DMS53 treated with DMSO at 0.1 percent for 48 hours (cell line): Measurements from ENCODE around the gene SYF2.
"Not testable (repeated sequence)": the region's sequence is repeated elsewhere in the genome, so short reads cannot be mapped to it uniquely, and the experiment has no call there.

Experiments
- DNase-seq: peaks from one replicate; lab custom pipeline; 2025; ENCODE audit not compliant: unreplicated experiment; lab: John Stamatoyannopoulos, UW

Gene SYF2

DNA sequence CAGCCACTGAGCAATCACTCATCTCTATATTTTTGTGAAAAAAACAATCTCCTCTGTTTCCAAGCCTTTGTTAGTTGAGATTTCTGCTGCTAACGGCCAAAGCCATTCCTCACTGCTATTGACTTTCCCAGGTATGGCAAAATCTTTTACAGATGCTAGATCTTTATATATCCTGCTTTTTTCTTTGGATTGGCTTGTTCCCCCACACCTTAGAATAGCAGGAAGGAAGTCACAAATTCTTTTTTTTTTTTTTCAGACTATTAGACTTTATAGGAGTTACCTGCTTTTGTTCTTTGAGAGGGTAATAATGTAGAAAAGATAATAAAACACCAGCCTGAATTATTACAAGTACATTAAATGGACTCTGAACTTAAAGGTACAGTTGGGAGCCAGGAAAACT lies 24.2 kb downstream of the SYF2 start:
- DNase-seq, result no peak

DNA sequence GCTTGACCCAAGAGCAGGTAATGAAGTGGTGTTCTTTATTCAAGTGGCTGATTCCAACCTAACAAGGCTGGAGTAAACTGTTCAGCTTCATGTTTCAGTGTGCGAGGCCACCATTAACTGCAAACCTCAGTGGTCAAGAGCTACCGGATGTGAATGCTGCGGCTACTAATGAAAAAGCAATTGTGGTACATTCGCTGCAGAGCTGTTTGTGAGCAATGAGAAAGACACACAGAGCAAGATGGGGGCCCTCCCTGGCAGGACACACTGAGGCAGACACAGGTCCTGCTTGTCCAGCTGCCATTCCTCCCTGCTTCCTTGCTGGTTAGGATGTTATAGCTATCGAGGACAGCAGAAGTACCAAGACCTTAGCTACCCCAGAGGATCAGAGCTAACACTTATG lies 26.1 kb downstream of the SYF2 start:
- DNase-seq, result no peak

DNA sequence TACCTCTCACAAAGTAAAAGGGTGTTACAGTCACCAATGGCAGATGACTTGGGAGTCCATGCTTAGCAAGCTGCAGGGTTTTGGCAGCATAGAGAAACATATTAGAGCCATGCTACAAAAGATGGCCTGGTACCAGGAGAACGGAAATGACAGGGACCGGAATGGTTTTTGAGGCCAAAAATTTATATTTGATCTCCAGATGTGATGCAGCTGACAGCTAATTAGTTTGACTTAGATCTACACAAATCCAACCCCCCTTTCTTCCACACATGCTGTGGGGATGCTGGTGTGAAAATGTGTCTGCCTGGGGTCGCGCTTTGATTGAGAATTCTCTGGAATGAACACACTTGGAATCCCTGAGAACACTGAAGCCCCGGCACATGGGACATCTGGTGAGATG lies 26.5 kb downstream of the SYF2 start:
- DNase-seq, result no peak

DNA sequence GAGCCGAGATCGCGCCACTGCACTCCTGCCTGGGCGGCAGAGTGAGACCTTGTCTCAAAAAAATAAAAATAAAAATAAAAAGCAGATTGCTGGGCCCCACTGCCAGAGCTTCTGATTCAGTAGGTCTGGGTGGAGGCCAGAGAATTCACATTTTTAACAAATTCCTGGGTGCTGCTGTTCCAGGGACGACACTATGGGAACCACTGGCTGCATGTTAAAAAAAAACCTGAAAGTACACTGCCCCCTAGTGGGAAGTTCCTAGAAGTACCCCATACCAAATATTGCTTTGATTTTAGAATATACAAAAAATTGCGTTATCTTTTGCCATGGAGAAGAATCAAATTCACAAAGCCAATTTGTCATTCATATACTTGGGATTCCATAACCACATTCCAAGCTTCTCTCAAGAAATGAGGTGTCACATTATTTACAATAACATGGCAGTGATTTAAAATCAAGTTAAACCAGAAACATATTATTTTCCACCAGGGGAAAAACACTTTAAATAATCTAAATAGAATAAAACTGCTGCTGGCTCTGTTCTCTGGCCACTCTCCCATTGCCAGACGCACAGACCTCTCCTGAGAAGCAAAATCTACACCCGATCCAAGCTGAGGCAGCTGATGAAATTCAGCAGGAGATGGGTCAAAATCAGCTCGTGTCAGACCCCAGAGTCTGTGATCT lies 27.4 kb downstream of the SYF2 start:
- DNase-seq, result peak; percentile 42

DNA sequence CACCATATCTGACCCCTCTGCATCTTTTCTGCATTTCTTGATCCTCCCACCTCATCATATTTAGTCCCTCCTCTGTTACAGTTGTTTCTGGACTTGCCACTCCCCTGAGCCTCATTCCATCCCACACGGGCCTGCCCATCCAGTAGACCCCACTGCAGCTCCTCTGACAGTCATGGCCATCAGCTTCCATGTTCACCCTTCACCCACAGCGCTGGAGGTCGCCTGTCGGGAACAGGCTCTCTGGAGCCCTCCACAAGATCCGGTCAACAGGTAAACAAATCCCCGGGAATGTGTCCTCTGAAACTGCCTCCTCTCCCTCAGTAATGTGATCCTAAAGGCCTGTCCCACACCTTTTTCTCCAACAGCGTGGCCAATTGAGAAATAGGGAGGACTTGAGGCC lies 31.3 kb downstream of the SYF2 start:
- DNase-seq, result no peak

DNA sequence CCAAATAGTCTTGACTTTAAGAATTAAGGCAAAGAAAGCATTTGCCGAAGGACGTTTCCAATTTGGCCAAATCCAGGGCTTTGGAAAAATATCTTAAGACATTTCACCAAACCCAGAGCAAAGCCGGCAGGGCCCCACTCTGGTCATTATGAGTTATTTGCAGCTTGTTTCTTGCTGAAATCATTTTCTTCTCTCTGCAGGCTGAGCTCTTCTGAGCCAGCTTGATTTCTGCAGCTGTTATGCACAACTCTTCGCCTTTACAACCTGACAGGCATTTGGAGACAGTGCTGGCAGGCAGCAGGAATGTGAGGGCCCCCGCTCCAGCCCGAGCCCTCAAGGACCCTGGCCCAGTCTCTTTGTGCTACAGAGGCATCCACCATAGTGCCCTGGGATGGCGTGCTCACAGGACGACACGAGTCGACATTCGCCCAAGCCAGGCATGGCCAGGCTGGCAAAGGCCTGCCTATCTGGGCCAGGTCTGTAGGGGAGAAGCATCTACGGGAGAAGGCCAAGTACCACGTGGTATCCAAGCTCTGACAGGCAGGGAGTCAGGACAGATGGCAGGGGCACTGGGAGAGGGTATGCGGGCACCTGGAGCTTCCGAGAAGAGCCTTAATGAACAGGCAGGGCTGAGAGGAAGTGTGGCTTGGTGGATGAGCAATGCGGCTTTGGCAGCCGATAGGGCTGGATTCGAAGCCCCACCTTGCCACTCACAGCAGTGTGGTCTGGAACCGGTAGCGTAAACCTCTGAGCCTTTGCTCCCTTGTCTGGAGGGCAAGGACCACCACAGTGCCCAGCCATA lies 32.3 kb downstream of the SYF2 start:
- DNase-seq, result no peak

DNA sequence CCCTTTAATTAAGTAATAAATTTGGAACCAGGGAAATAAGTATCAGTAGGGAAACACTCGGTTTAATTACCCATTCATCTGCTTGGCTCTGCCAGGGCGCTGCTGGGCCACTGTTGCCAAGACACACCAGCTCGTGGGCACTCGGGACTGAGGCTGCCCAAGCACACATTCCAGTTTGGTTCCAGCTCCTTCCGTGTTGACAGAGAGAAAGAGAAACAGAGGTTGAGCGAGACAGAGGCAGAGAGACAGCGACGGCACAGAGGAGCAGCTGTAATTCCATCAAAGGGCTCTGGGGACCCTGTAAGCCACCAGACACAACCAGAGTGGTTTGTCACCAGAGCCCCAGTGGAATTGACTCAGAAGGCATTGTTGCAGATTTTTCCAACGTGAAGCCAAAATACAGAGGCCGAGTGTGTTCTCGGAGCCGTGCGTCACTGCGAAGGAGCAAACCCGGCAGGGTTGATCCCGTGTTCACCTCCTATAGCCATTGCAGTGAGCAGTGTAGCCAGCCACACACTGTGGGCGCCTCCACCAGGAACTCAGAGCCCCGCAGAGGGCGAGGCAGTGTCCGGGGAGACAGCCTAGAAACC lies 33.5 kb downstream of the SYF2 start:
- no peak for DNase-seq

DNA sequence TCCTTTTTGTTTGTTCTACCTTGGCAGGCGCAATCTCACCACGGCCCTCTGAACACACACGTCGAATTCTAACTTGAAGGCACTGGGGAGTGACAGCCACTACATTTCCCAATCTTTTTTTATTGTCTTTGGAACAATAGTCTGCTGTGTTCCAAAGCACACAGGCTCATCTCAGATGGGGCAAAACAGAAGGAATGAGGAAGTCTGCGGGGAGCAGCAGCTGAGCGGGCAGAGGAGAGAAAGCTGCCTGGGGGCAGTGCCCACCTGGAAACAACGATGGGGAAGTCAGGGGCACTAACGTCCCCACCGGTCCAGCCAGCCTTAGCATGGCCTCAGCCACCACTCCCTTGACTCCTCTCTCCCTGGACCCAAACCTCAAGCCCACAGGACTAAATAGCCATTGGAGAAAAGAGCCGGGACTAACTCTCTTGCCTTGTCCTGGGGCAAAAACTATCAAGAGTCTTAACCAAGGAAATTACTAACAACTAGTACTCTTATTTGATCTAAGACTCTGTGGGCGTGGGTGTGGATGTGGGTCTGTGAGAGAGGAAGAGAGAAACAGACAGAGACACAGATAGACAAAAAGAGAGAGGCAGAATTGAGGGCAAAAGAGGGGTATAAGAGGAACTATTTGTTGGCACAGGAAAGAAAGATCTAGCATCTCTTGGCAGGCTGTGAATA lies 34.2 kb downstream of the SYF2 start:
- no peak for DNase-seq

DNA sequence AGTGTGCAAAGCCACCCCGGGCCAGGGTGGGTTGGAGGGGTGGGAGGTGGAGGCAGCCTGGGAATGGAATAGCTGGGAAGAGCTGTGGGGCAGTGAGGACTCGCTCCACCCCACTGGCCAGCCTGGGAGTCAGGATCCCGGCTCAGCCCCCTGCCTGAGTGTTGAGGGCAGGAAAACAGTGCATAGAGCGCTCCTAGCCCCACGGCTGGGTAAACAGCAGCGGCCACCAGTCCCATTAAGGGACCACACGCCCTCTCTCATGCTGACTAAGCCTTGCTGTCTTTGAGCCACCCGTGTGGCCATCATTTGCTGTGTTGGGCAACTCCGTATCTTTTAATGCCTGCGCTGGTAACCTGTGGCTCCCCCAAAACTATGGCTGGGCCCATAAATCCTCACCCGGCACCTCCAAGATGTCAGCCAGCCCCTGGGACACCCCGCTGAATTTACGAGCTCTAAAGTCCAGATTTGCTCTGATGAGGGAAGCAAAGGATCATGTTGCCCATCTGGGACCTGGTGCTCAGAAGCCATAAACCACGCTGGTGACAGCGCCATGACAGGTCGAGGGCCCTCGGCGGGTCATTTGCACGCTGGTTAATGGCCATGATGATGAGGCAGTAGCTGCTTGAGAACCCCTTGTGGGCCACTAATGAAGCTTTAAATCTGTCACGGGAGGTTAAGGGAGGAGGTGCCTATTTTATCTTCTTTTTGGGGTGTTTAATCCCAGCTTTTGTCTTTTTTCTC lies 34.9 kb downstream of the SYF2 start:
- no peak for DNase-seq

DNA sequence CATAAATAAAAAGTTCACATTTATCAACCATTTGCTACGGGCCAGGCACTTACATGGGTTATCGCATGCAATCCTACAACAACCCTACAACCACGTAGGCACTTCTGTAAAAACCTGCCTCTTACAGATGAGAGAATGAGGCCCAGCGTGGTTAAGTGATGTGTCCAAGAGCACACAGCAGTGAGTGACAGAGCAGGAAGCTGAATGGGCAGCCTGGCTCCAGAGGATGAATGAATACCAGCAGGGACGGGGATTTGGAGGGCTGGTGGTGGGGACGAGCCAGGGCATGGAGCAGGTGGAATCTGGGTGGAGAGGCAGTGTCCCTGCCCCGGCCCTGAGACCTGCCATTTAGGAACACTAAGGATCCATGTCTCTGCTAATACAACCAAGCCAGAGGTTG lies 35.5 kb downstream of the SYF2 start:
- no peak for DNase-seq

DNA sequence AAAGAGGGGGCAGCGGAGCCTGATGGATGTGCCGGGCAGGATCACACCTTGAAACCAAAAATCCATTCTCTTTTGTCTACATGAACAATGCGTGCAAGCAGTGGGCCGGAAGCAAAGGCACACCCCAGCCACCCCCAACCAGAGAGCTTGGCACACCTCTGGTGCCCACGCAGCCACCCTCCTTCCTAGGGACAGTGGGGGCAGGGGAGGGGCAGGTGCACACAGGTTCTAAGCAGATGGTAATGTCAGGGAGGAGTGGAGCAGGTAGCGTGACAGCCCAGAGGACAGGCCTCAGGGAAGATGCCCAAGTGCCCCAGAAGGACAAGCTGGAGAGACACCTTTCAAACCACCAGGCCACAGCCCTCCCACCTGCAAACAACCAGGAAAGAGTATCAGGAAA lies 36.5 kb downstream of the SYF2 start:
- DNase-seq, result peak; percentile 35

DNA sequence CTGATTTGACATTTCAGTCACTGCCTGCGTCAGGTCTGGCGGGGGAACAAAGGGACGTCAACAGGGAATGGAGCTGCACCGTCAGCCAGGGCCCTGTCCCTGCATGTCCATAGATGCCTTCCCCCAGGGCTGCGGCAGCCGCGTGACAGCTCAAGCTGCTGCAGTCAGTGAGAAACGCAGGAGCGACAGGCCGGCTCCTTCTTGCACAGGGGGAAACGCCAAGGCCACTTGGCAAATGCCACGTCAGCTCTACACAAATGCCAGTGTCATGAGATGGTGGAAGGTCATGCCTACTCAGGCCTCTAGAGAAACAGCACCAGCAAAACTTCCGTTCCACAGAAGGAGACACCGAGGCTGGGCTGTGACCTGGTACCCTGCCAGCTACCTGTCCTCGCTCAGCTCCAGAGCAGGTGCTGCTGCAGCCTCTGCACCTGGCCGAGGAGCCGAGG lies 37.7 kb downstream of the SYF2 start:
- peak; percentile 51 for DNase-seq

DNA sequence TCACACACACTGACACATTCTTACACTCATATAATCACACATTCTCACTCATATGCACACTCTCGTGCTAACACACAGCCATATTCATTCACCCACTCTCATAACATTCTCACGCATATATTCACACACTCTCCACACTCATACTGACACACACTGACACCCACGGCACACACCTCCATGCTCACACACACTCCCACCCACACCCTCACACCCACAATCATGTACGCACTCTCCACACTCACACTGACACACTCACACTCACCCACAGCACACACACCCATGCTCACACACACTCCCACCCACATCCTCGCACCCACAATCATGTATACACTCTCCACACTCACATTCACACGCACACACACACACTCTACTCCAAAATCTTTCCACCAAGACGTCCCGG lies 38.2 kb downstream of the SYF2 start:
- DNase-seq, result no peak

DNA sequence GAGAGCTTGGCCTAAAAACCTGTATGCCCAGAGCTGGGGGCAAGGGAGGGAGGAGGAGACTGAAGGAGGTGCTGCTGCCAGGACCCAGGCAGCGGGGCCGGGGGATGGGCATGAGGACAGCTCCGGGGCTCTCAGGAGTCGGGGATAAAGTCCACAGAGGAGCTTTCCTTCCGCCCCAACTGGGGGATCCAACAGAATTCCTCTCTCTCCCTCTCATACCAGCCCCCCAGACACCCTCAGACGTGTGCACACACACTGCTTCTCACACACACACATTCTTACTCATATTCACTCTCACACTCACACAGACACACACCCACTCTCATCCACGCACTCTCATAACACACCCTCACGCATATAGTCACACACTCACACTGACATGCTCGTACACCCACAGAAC lies 39.1 kb downstream of the SYF2 start:
- DNase-seq, result no peak

DNA sequence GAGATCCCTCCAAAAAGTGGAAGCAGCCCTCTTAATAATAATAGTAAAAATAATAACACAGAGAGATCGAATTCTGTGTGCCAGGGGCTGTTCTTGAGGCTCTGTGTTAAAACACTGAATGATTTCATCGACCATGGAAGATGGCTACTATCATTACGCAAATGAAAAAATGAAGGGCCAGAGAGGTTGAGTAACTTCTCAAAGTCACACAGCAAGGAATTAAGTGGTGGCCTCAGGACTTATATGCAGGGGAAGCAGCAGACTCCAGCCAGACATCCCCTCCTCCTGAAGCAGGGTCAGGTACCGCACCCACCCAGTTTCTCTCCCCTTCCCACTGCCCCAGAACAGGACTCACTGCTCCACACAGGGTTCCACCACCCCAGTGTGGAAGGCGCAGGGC lies 40.1 kb downstream of the SYF2 start:
- no peak for DNase-seq

DNA sequence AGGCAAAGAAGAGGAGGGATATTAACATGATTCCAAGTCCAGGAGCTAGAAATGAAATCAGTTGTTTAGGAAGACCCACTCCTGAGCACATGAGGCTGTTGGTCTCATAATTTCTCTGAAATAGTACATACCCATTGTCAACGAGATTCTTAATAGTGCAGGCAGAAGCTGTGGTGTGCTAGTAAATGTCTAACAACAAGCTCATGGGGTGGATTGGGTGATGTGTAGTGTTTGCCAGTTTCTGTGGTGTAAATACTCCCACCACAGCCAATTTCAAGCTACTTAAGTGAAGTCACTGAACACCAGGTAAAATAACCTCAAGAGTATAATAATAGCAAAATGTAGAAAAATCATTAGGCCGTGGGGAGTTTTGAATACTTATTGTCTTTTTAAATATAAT lies 42.0 kb downstream of the SYF2 start:
- no peak for DNase-seq

DNA sequence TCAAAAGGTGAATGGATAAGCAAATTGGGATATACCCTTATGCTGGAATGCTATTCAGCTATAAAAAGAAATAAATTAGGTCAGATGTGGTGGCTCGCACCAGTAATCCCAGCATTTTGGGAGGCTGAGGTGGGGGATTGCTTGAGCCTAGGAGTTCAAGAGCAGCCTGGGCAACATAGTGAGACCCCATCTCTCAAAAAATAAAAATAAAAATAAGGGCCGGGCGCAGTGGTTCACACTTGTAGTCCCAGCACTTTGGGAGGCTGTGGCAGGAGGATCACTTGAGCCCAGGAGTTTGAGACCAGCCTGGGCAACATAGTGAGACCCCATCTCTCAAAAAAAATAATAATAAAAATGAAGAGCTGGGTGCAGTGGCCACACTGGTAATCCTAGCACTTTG lies 44.4 kb downstream of the SYF2 start:
- DNase-seq, result not testable (repeated sequence)

DNA sequence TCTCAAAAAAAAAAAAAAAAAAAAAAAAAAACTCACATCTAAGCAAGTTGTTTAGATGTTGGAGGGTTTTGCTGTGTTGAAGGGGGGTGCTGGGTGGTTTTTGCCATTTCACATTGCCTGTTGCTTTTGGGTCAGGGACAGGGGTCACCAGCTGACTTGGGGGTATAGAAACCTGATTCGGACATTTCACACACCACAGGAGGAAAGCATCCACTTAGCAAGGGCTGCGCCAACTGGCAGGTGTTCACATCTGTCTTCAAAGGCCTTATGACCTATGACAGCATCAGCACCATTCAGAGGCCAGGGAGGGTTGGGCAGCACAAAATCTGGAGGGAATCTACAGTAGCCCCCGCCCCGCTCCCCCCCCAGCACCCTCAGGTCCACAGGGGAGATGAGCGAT lies 45.2 kb downstream of the SYF2 start:
- DNase-seq, result no peak

DNA sequence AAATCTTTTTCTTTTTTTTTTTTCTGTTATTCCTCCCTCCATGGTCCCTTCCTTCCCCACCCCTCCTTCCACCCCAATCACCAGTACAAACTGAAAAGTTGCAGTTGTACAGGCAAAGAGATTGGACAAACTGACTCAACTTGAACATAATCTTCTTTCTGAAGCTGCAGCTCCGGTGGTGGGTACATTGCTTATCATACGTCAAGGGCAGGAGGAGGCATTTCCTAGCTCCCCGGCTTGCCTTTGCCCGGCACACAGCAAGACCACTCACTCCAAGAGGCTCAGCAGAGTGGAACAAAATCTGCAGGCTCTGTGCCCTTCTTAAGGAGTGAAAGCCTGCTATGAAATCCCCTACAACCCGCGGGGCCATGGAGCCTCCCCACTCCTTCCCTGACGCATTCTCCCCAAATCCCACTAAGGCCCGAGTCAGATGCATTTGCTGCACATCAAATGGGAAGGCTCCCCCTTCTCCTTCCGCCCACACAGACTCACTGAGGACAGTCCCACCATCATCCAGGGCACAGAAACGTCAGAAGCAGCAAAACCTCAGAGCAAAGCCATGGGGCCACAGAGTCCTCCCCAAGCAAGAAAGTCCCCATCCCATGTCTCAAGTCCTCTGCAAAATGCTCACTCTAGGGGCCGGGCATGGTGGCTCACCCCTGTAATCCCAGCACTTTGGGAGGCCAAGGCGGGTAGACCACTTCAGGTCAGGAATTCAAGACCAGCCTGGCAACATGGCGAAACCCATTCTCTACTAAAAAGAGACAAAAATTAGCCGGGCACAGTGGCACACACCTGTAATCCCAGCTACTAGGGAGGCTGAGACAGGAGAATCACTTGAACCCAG lies 45.9 kb downstream of the SYF2 start:
- DNase-seq, result no peak
